DMS79 (cell line): ENCODE measurements around the gene FFAR1.

ENCODE experiments used
- DNase-seq: peaks from one replicate; lab custom pipeline; 2025; lab: John Stamatoyannopoulos, UW

Gene FFAR1

GRCh38 chr19:35389192-35389861 lies 41.6 kb downstream of the FFAR1 start:
- DNase-seq, result no peak

- DNase-seq, result no peak
Observed at GRCh38 chr19:35392742-35393715, 45.3 kb downstream of the FFAR1 start.

- DNase-seq, result no peak
Observed at GRCh38 chr19:35395382-35396199, 47.9 kb downstream of the FFAR1 start.

- DNase-seq, result no peak
Observed at GRCh38 chr19:35396240-35396885, 48.7 kb downstream of the FFAR1 start.

- no peak for DNase-seq
Observed at GRCh38 chr19:35397064-35397463, 49.4 kb downstream of the FFAR1 start.
